Lower leg skin (tissue), 3 donors: ENCODE data around the gene MOSPD2.

Experiments used
- CTCF ChIP-seq, 3 donors: fragments of 450-650 bp; IDR thresholded peaks; one replicate each; pipeline ENCODE4 v1.5.1; 2016; ENCODE audit warnings: antibody characterized with exemption in 3 of 3, mild to moderate bottlenecking in 3 of 3, moderate library complexity in 2 of 3
- POLR2A ChIP-seq, 2 donors: fragments of 450-650 bp; IDR thresholded peaks; one replicate each; pipeline ENCODE4 v1.6.1; 2016 to 2017; ENCODE audit warnings: antibody characterized with exemption in 2 of 2, mild to moderate bottlenecking in 1 of 2, moderate library complexity in 1 of 2

- TF ChIP-seq CTCF (IDR thresholded peaks at IDR 0.05) = no peak
- no peak for TF ChIP-seq POLR2A (IDR thresholded peaks at IDR 0.05)
These were observed 36.1 kb upstream of the MOSPD2 start for GRCh38 chrX:14837155-14837554.
